HAP-1 (cell line): ENCODE results near the gene HNRNPR.
"Not testable (repeated sequence)": the region's sequence is repeated elsewhere in the genome, so short reads cannot be mapped to it uniquely, and the experiment has no call there.

ENCODE experiments used
- DNase-seq, 2 experiments: peaks; one replicate each; pipeline ENCODE4 v3.0.0-alpha.2; 2016 to 2020; ENCODE audit warnings: low spot score in 2 of 2
- H3K27me3 ChIP-seq: fragments of 250-450 bp; sonication (Bioruptor Pico); 2 replicates; pipeline ENCODE4 v1.5.1; 2020; ENCODE audit warnings: low read depth, mild to moderate bottlenecking, moderate library complexity
- H3K36me3 ChIP-seq: fragments of 250-450 bp; sonication (Bioruptor Pico); replicated peaks from 2 replicates; pipeline ENCODE4 v1.5.1; 2020; ENCODE audit warnings: mild to moderate bottlenecking
- H3K4me1 ChIP-seq: fragments of 250-450 bp; sonication (Bioruptor Pico); 2 replicates; pipeline ENCODE4 v1.5.1; 2020; ENCODE audit warnings: mild to moderate bottlenecking
- H3K4me3 ChIP-seq: fragments of 250-450 bp; sonication (Bioruptor Pico); 2 replicates; pipeline ENCODE4 v1.5.1; 2020; ENCODE audit warnings: mild to moderate bottlenecking, moderate library complexity
- H3K9me3 ChIP-seq: fragments of 250-450 bp; sonication (Bioruptor Pico); 2 replicates; pipeline ENCODE4 v1.5.1; 2020; ENCODE audit warnings: mild to moderate bottlenecking, moderate library complexity
- in situ Hi-C: fragments of 300-500 bp; cut with MboI; formaldehyde crosslinking; loops from 3 replicates; pipeline ENCODE4 v1.14.3; 2020; ENCODE audit warnings: low sequenced_read_pairs, inconsistent platforms, mixed read lengths

The HNRNPR gene

DNA sequence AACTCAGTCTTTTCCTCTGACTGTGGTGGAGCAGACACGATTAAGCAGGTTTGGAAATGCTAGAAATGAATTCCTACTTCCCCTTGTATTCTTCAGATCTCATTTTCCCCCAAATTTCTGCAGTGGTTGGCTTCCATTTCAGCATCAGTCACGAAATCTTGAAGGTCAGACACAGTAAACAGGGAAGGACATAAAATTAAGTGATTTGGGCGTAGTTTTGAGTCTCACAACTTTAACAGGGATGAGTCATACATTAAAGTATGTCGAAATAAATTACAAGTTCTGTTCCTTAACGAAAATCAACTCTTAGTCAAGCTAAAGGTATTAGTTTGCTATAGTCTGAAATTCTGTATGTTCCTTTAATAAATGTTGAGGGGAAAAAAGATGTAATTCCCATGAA is 61.1 kb downstream of the HNRNPR start:
- Histone ChIP-seq H3K4me1 (no peaks in the 10 kb centered on the region), H3K36me3 (peaks cover 67% of the 10 kb centered on the region), H3K4me3 (no peak overlapping the region), H3K27me3 (no peaks in the 10 kb centered on the region), H3K9me3 (no peaks in the 10 kb centered on the region)
- in situ Hi-C loops: no loop called here
- no peak for DNase-seq

DNA sequence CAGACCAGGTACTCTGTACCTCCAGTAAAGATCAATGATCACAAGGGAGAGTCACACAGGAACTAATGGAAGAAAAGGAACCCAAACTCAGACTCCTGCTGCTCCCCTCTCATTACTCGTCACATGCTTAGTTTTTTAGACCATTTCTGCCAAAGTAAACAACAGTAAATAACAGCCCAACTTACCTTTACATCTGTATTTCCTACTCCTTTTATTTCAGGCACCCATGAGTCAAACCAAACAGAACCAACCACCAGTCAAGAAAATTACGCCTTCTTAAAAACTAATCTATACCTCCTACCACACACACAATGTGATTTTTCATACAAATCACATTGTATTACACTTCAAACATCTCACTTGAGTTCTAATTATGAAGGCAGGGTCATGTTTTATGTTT is 65.4 kb downstream of the HNRNPR start:
- no peaks in the 10 kb centered on the region for H3K9me3 ChIP-seq
- H3K27me3 ChIP-seq: no peaks in the 10 kb centered on the region
- H3K4me3 ChIP-seq: no peak overlapping the region
- no peak for DNase-seq
- H3K4me1 ChIP-seq: no peaks in the 10 kb centered on the region
- in situ Hi-C loops: no loop called here
- H3K36me3 ChIP-seq: peaks cover 40% of the 10 kb centered on the region

DNA sequence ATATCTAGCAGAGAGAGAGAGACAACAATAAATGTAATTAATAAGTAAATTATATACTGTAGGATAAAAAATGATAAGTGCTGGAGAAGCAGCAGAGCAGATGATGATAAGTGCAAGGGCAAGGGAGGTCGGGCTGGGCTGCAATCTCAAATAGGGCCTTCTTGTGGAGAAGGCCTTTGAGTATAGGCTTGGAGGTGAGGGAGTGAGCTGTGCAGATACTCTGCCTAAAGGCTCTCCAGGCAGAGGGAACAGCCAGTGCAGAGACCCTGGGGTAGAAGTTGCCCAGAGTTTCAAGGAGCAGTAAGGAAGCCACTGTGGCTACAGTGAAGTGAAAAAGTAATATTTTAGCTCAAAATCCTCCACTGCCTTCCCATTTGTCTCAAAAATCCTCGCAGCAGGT is 67.6 kb downstream of the HNRNPR start:
- DNase-seq: no peak
- Histone ChIP-seq H3K9me3 (no peaks in the 10 kb centered on the region), H3K4me1 (no peaks in the 10 kb centered on the region), H3K4me3 (no peak overlapping the region), H3K36me3 (peaks cover 18% of the 10 kb centered on the region), H3K27me3 (no peaks in the 10 kb centered on the region)
- in situ Hi-C loops: no loop called here

DNA sequence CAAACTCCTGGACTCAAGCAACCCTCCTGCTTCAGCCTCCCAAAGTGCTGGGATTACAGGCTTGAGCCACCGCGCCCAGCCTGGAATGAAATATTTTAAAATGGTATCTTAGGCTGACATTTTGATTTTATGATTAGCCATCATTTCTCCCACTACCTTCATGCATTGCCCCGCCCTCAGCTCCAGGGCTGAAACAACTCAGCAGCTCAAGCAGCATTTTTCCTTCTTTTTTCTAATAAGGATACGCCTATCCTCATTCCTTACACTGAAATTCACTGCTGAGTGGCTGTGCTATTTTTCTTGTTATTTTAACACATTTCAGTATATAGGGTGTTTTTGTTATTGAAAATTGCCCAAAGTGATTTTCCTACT is 70.0 kb downstream of the HNRNPR start:
- no peaks in the 10 kb centered on the region for H3K4me1 ChIP-seq

DNA sequence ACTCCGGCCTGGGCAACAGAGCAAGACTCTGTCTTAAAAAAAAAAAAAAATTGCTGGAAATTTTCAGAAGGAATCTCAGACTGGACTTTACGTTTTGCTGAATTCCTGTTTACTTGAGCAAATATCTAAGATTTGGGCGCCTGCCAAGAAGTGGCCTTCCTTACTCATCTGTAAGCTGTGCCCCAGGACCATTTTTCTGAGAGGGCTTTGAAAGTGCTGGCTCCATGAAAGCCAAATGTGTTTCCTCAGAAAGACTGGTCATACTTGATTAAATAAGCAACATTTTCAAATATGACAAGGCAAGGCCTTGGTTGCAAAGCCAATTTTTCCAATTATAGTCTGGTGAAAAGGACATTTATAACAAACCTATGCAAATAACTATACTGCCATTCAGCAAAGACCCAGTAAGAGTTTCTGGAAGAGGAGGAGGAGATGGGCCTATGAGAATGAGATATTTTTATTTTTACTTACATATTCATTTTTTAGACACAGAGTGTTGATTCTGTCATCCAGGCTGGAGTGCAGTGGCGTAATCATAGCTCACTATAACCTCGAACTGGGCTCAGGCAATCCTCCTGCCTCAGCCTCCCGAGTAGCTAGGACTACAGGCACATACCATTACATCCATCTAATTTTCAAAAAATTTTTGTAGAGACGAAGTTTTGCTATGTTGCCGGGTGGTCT is 70.5 kb downstream of the HNRNPR start:
- in situ Hi-C loops: no loop called here
- H3K4me3 ChIP-seq: no peak overlapping the region
- DNase-seq: peak in 1 of 2 experiments; percentile 21
- no peaks in the 10 kb centered on the region for H3K4me1 ChIP-seq
- H3K36me3 ChIP-seq: no peaks in the 10 kb centered on the region
- no peaks in the 10 kb centered on the region for H3K27me3 ChIP-seq
- no peaks in the 10 kb centered on the region for H3K9me3 ChIP-seq

More for the DNA sequence above, 70.0 kb downstream of the HNRNPR start:
- H3K36me3 ChIP-seq: 0 out of 2 replicates have a peak, but pooled peaks cover 4% of the 10 kb centered on the region
- no peak overlapping the region for H3K4me3 ChIP-seq
- in situ Hi-C loops: no loop called here
- no peaks in the 10 kb centered on the region for H3K9me3 ChIP-seq
- no peak for DNase-seq
- H3K27me3 ChIP-seq: no peaks in the 10 kb centered on the region

DNA sequence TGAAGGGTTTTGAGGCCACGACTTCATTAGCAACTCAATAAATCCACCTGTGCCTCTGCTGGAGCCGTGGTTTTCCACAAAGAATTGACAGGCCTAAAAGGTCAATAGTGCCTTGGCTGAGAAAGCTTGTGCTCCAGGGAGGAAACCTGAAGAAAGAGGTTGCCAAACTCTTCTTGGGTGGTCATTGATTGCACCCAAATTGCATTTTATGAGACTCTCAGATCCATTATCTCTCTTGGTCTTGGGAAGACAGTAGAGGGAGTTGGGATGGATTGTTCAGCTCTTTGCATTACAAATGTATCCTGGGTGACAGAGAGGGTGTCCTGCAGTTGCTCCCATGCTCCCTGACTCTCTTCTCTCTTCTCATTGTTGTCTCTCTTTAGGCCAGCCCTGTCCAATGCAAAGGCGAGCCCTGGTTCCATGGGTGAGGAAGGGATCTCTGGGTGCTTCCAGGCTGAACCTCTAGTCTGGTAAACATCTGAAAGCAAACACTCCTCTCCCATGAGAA is 80.7 kb downstream of the HNRNPR start:
- in situ Hi-C loops: no loop called here
- no peaks in the 10 kb centered on the region for H3K36me3 ChIP-seq
- H3K9me3 ChIP-seq: no peaks in the 10 kb centered on the region
- peak; percentile 67 to 84 for DNase-seq
- no peak overlapping the region for H3K4me3 ChIP-seq
- H3K27me3 ChIP-seq: no peaks in the 10 kb centered on the region
- H3K4me1 ChIP-seq: peaks cover 13% of the 10 kb centered on the region

DNA sequence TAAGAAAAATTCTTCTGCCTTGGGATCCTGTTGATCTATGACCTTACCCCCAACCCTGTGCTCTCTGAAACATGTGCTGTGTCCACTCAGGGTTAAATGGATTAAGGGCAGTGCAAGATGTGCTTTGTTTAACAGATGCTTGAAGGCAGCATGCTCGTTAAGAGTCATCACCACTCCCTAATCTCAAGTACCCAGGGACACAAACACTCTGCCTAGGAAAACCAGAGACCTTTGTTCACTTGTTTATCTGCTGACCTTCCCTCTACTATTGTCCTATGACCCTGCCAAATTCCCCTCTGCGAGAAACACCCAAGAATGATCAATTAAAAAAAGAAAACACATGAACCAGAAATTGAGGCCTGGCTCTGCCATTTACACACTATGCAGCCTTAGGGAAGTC is 86.0 kb downstream of the HNRNPR start:
- H3K4me3 ChIP-seq, H3K36me3 ChIP-seq, H3K9me3 ChIP-seq, H3K27me3 ChIP-seq, H3K4me1 ChIP-seq, in situ Hi-C loops, DNase-seq: not testable (repeated sequence)

DNA sequence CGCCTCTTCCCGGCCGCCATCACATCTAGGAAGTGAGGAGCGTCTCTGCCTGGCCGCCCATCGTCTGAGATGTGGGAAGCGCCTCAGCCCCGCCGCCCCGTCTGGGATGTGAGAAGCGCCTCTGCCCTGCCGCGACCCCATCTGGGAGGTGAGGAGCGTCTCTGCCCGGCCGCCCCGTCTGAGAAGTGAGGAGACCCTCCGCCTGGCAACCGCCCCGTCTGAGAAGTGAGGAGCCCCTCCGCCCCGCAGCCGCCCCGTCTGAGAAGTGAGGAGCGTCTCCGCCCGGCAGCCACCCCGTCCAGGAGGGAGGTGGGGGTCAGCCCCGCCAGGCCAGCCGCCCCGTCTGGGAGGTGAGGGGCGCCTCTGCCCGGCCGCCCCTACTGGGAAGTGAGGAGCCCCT is 86.7 kb downstream of the HNRNPR start:
- H3K9me3 ChIP-seq, H3K36me3 ChIP-seq, H3K27me3 ChIP-seq, H3K4me1 ChIP-seq, H3K4me3 ChIP-seq, DNase-seq, in situ Hi-C loops: not testable (repeated sequence)
